Loucy (cell line): Measurements from ENCODE around the gene BCL11B.

ENCODE experiments used
- H2AFZ ChIP-seq: fragments of 200-600 bp; sonication (generic); 2 replicates; pipeline ENCODE4 v1.6.0; 2016; ENCODE audit warnings: antibody characterized with exemption, mild to moderate bottlenecking, low read length, moderate library complexity
- H3F3A ChIP-seq: fragments of 200-600 bp; 2 replicates; pipeline ENCODE4 v1.6.0; 2016; ENCODE audit warnings: antibody characterized with exemption, low read depth, mild to moderate bottlenecking
- H3K27me3 ChIP-seq: fragments of 200-600 bp; sonication (generic); 2 replicates; pipeline ENCODE4 v1.6.1; 2014; ENCODE audit warnings: low read length, mild to moderate bottlenecking; ENCODE audit not compliant: insufficient read depth, poor library complexity, severe bottlenecking
- H3K36me3 ChIP-seq: fragments of 200-600 bp; sonication (generic); 2 replicates; pipeline ENCODE4 v1.6.1; 2016; ENCODE audit warnings: low read length; ENCODE audit not compliant: insufficient read depth
- H3K4me1 ChIP-seq: fragments of 200-600 bp; sonication (generic); 2 replicates; pipeline ENCODE4 v1.5.1; 2014; ENCODE audit warnings: low read length, mild to moderate bottlenecking; ENCODE audit not compliant: insufficient read depth, poor library complexity, severe bottlenecking
- H3K4me2 ChIP-seq: fragments of 200-600 bp; sonication (generic); 2 replicates; pipeline ENCODE4 v1.6.0; 2014; ENCODE audit warnings: antibody characterized with exemption, low read length, low read depth, mild to moderate bottlenecking; ENCODE audit not compliant: poor library complexity, severe bottlenecking
- H3K4me3 ChIP-seq: fragments of 200-600 bp; sonication (generic); 2 replicates; pipeline ENCODE4 v1.5.1; 2014; ENCODE audit warnings: low read length, mild to moderate bottlenecking, mixed read lengths; ENCODE audit not compliant: poor library complexity, severe bottlenecking
- H3K79me2 ChIP-seq: fragments of 200-600 bp; sonication (generic); 2 replicates; pipeline ENCODE4 v1.6.1; 2014; ENCODE audit warnings: low read length; ENCODE audit not compliant: insufficient read depth
- H3K9ac ChIP-seq: fragments of 200-600 bp; sonication (generic); 2 replicates; pipeline ENCODE4 v1.6.0; 2014; ENCODE audit warnings: mild to moderate bottlenecking, low read depth, low read length, moderate library complexity; ENCODE audit not compliant: poor library complexity, severe bottlenecking
- H3K9me2 ChIP-seq: fragments of 200-600 bp; sonication (generic); replicated peaks from 2 replicates; pipeline ENCODE4 v1.6.1; 2016; ENCODE audit warnings: low read depth, low read length, mixed read lengths
- H3K9me3 ChIP-seq: fragments of 200-600 bp; sonication (generic); 2 replicates; pipeline ENCODE4 v1.6.1; 2014; ENCODE audit warnings: mild to moderate bottlenecking, antibody characterized with exemption, low read length, low read depth; ENCODE audit not compliant: insufficient read depth
- H4K20me1 ChIP-seq: fragments of 200-600 bp; sonication (generic); 2 replicates; pipeline ENCODE4 v1.6.0; 2014; ENCODE audit warnings: antibody characterized with exemption, low read length, mild to moderate bottlenecking; ENCODE audit not compliant: insufficient read depth, poor library complexity, severe bottlenecking
- CTCF ChIP-seq: fragments of 200-600 bp; sonication (generic); conservative IDR thresholded peaks from 2 replicates; pipeline ENCODE4 v1.5.1; 2014; ENCODE audit warnings: mild to moderate bottlenecking, antibody characterized with exemption, low read length
- EZH2phosphoT487 ChIP-seq: fragments of 200-600 bp; IDR thresholded peaks from 2 replicates; pipeline ENCODE4 v1.6.1; 2018; ENCODE audit warnings: antibody characterized with exemption, mild to moderate bottlenecking, moderate library complexity, borderline replicate concordance

BCL11B gene

DNA sequence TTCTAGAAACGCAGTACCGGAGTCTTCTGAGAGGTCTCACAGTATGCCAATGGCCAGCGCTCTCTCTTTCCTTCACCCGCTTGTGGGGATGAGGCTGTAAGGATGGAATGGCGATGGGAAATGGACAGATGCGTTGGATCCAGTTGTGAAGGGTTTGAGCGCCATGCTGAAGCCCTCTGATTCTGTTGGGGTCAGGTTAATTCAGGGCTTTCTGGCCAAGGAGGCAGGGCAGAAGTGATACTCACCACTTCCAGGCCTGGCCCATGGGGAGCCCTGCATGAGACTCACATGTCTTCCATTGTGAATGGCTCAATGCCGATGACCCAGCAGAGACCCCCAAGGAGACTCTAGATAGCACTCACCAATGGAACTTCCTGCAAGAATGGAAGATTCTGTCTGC is 114.3 kb downstream of the BCL11B start:
- Histone ChIP-seq H3K9ac (no peak overlapping the region), H3K27me3 (no peaks in the 10 kb centered on the region), H3K9me3 (no peaks in the 10 kb centered on the region), H3F3A (no peaks in the 10 kb centered on the region), H3K9me2 (no peaks in the 10 kb centered on the region), H3K4me1 (no peaks in the 10 kb centered on the region), H4K20me1 (no peaks in the 10 kb centered on the region), H2AFZ (no peak overlapping the region), H3K79me2 (no peaks in the 10 kb centered on the region), H3K36me3 (no peaks in the 10 kb centered on the region), H3K4me2 (no peak overlapping the region), H3K4me3 (no peak overlapping the region)
- TF ChIP-seq CTCF (no peak), EZH2phosphoT487 (no peak)

DNA sequence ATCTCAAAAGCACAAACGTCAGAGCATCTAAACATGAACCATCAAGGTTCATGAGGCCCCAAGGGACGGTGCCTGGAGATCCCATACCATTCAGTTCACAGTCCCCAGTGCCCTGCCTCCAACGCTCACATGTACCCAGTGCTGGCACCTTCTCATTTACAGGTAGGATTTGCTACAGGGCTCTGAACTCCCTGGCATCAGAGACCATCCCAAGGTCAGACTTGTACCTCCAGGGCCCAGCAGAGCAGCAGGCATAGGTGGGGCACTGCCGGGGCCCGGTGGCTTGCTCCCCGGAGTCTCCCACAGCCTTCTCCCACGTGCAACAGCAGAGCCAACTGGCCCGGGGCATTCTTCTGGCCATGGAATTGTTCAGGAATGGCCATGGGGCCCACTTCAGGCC is 114.8 kb downstream of the BCL11B start:
- H4K20me1 ChIP-seq: no peaks in the 10 kb centered on the region
- TF ChIP-seq EZH2phosphoT487 (no peak), CTCF (no peak)
- no peak overlapping the region for H3K9ac ChIP-seq
- no peaks in the 10 kb centered on the region for H3K4me1 ChIP-seq
- H3K36me3 ChIP-seq: no peaks in the 10 kb centered on the region
- H3K9me3 ChIP-seq: no peaks in the 10 kb centered on the region
- no peaks in the 10 kb centered on the region for H3K27me3 ChIP-seq
- H2AFZ ChIP-seq: no peak overlapping the region
- H3F3A ChIP-seq: no peaks in the 10 kb centered on the region
- no peak overlapping the region for H3K4me3 ChIP-seq
- no peaks in the 10 kb centered on the region for H3K9me2 ChIP-seq
- H3K79me2 ChIP-seq: no peaks in the 10 kb centered on the region
- no peak overlapping the region for H3K4me2 ChIP-seq

GRCh38 chr14:99156814-99157213 is 115.2 kb downstream of the BCL11B start:
- H3K4me2 ChIP-seq: no peak overlapping the region
- no peaks in the 10 kb centered on the region for H3F3A ChIP-seq

More at GRCh38 chr14:99156814-99157213, 115.2 kb downstream of the BCL11B start:
- H3K4me3 ChIP-seq: no peak overlapping the region
- no peaks in the 10 kb centered on the region for H3K9me3 ChIP-seq
- H3K36me3 ChIP-seq: no peaks in the 10 kb centered on the region
- no peaks in the 10 kb centered on the region for H3K27me3 ChIP-seq
- TF ChIP-seq EZH2phosphoT487 (no peak), CTCF (no peak)
- no peak overlapping the region for H3K9ac ChIP-seq
- H2AFZ ChIP-seq: no peak overlapping the region
- no peaks in the 10 kb centered on the region for H3K79me2 ChIP-seq
- H3K9me2 ChIP-seq: no peaks in the 10 kb centered on the region
- no peaks in the 10 kb centered on the region for H3K4me1 ChIP-seq
- H4K20me1 ChIP-seq: no peaks in the 10 kb centered on the region
